Lung (tissue), 12 donors: ENCODE measurements around the gene CNTNAP1. TPM values are rescaled to one million over a fixed set of nuclear protein-coding genes. Genes with fewer than 3 reads are reported as not detected.

ENCODE experiments used
- ATAC-seq: fragments of 200-7000 bp; cut with Tn5 transposase; one replicate; pipeline ENCODE4 v1.9.1; 2020; ENCODE audit warnings: moderate number of reproducible peaks; ENCODE audit not compliant: insufficient read depth, low FRiP score
- DNase-seq, 3 donors: peaks; one replicate each; pipeline ENCODE4 v3.0.0-alpha.2; 2013 to 2017
- H3K27ac ChIP-seq, 2 donors: one replicate each; pipeline ENCODE4 v1.5.1; 2013; ENCODE audit warnings: mild to moderate bottlenecking in 2 of 2, moderate library complexity in 2 of 2, control low read depth in 1 of 2, inconsistent platforms in 1 of 2, low read depth in 1 of 2, low read length in 1 of 2
- H3K27me3 ChIP-seq, 3 donors: one replicate each; pipeline ENCODE4 v1.5.1; 2013; ENCODE audit warnings: low read length in 2 of 3; ENCODE audit not compliant: control insufficient read depth in 3 of 3, insufficient read depth in 3 of 3
- H3K36me3 ChIP-seq, 4 donors: one replicate each; pipeline ENCODE4 v1.5.1; 2013; ENCODE audit warnings: low read length in 4 of 4, mild to moderate bottlenecking in 1 of 4, moderate library complexity in 1 of 4; ENCODE audit not compliant: control insufficient read depth in 4 of 4, insufficient read depth in 4 of 4
- H3K4me1 ChIP-seq, 5 donors: one replicate each; pipeline ENCODE4 v1.5.1; 2013; ENCODE audit warnings: low read length in 5 of 5, mild to moderate bottlenecking in 2 of 5, moderate library complexity in 1 of 5; ENCODE audit not compliant: control insufficient read depth in 5 of 5, insufficient read depth in 5 of 5
- H3K4me3 ChIP-seq: one replicate; pipeline ENCODE4 v1.5.1; 2013; ENCODE audit warnings: mild to moderate bottlenecking, control low read depth, moderate library complexity
- H3K9ac ChIP-seq, 2 donors: one replicate each; pipeline ENCODE4 v1.5.1; 2013; ENCODE audit warnings: low read length in 2 of 2, control low read depth in 1 of 2; ENCODE audit not compliant: insufficient read depth in 1 of 2
- H3K9me3 ChIP-seq, 4 donors: one replicate each; pipeline ENCODE4 v1.5.1; 2013; ENCODE audit warnings: low read length in 3 of 4, mild to moderate bottlenecking in 1 of 4, moderate library complexity in 1 of 4; ENCODE audit not compliant: control insufficient read depth in 4 of 4, insufficient read depth in 3 of 4
- WGBS, 2 donors: extraction: QIAGEN DNeasy Blood & Tissue Kit; methylation state at CpG; one replicate each; pipeline ENCODE4 v1.1.7; 2013; 5-methylcytosine and 5-hydroxymethylcytosine counted together
- polyA plus RNA-seq, 2 donors: library from polyadenylated mRNA; stranded (reverse); fragments of 200-250 nt; gene quantifications; one replicate each; pipeline ENCODE4 v1.2.1, GENCODE V29; 2013
- total RNA-seq, 2 donors: library from RNA; depleted of rRNA in 1 of 2; stranded (reverse); fragments of >200 nt in 1 of 2; gene quantifications; one replicate each; pipeline ENCODE4 v1.2.1, GENCODE V29; 2014 to 2021
- TF ChIP-seq, protein P1 (sequence below): IDR thresholded peaks from 2 replicates; pipeline ENCODE4 v1.5.1; 2012; ENCODE audit warnings: mild to moderate bottlenecking; ENCODE audit errors: control extremely low read depth, extremely low read depth
- donor health status: control.
- donor health status: control.
- donor health status: Bipolar disorder and iron deficiency.
- donor health status: healthy.
- donor health status: DM: yes; HTN: yes; CAD: no.

CNTNAP1 gene
- total and polyA plus RNA-seq, 4 donors: 2.9 to 12.5 (median 7.6) TPM

DNA sequence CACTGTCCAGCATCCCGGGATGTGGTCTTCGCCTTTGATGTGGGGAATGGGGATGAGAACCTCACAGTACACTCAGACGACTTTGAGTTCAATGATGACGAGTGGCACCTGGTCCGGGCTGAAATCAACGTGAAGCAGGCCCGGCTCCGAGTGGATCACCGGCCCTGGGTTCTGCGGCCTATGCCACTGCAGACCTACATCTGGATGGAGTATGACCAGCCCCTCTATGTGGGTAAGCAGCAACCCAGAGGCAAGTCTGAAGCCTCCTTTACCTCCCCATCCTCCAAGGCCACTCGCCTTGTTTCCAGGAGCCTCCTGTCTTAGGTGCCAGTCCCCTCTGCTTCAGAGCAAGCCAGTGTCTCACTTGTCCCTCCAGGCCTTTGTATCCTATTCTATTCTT is 10.2 kb downstream of the CNTNAP1 start:
- TF ChIP-seq, protein P1, sequence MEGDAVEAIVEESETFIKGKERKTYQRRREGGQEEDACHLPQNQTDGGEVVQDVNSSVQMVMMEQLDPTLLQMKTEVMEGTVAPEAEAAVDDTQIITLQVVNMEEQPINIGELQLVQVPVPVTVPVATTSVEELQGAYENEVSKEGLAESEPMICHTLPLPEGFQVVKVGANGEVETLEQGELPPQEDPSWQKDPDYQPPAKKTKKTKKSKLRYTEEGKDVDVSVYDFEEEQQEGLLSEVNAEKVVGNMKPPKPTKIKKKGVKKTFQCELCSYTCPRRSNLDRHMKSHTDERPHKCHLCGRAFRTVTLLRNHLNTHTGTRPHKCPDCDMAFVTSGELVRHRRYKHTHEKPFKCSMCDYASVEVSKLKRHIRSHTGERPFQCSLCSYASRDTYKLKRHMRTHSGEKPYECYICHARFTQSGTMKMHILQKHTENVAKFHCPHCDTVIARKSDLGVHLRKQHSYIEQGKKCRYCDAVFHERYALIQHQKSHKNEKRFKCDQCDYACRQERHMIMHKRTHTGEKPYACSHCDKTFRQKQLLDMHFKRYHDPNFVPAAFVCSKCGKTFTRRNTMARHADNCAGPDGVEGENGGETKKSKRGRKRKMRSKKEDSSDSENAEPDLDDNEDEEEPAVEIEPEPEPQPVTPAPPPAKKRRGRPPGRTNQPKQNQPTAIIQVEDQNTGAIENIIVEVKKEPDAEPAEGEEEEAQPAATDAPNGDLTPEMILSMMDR: no peak
- Histone ChIP-seq H3K9ac (no peak overlapping the region), H3K9me3 (no peaks in the 10 kb centered on the region), H3K4me1 (no peaks in the 10 kb centered on the region), H3K36me3 (peaks cover 0 to 19% (median 6%) of the 10 kb centered on the region in 4 donors), H3K27ac (no peak overlapping the region), H3K4me3 (no peak overlapping the region), H3K27me3 (peaks cover 0 to 4% (median 2%) of the 10 kb centered on the region in 3 donors)
- no peak for DNase-seq
- WGBS, 2 donors: 91 to 94% methylated on average over 11 of the region's 11 CpGs
- no peak for ATAC-seq

DNA sequence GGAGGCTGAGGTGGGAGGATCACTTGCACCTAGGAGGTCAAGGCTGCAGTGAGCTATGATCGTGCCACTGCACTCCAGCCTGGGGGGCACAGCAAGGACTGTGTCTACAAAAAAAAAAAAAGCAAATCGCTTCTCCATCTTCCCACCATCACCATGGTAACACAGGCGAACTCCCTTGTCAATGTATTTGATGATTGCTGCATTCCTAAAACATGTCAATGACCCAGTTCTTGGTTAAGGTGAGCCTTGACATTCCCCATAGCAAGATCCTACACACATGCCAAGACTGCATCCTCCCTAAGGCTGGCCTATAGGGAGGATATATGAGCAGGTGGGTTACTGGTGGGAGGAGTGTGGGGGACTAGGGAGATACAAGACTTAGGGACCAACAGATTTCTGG is 12.2 kb downstream of the CNTNAP1 start:
- Histone ChIP-seq H3K36me3 (peaks cover 0 to 26% (median 6%) of the 10 kb centered on the region in 4 donors), H3K4me3 (no peak overlapping the region), H3K9me3 (no peaks in the 10 kb centered on the region), H3K9ac (no peak overlapping the region), H3K27me3 (no peaks in the 10 kb centered on the region), H3K27ac (no peak overlapping the region), H3K4me1 (no peaks in the 10 kb centered on the region)
- TF ChIP-seq, protein P1: no peak
- 93 to 98% methylated on average over 3 of the region's 3 CpGs for WGBS, 2 donors
- ATAC-seq (no peak), DNase-seq (no peak)

DNA sequence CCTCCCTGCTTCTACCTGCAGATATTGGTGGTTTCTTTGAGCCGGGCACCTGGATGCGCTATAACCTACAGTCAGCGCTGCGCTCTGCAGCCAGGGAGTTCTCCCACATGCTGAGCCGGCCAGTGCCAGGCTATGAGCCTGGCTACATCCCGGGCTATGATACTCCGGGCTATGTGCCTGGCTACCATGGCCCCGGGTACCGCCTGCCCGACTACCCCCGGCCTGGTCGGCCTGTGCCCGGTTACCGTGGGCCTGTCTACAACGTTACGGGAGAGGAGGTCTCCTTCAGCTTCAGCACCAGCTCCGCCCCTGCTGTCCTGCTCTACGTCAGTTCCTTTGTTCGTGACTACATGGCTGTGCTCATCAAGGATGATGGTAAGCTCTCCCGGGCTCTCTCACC is 13.2 kb downstream of the CNTNAP1 start:
- Histone ChIP-seq H3K27ac (no peak overlapping the region), H3K9ac (no peak overlapping the region), H3K36me3 (peaks cover 0 to 29% (median 6%) of the 10 kb centered on the region in 4 donors), H3K9me3 (no peaks in the 10 kb centered on the region), H3K4me1 (no peaks in the 10 kb centered on the region), H3K27me3 (no peaks in the 10 kb centered on the region), H3K4me3 (no peak overlapping the region)
- no peak for ATAC-seq
- DNase-seq: no peak
- TF ChIP-seq, protein P1: no peak
- WGBS, 2 donors: 94% methylated on average over 20 of the region's 20 CpGs

DNA sequence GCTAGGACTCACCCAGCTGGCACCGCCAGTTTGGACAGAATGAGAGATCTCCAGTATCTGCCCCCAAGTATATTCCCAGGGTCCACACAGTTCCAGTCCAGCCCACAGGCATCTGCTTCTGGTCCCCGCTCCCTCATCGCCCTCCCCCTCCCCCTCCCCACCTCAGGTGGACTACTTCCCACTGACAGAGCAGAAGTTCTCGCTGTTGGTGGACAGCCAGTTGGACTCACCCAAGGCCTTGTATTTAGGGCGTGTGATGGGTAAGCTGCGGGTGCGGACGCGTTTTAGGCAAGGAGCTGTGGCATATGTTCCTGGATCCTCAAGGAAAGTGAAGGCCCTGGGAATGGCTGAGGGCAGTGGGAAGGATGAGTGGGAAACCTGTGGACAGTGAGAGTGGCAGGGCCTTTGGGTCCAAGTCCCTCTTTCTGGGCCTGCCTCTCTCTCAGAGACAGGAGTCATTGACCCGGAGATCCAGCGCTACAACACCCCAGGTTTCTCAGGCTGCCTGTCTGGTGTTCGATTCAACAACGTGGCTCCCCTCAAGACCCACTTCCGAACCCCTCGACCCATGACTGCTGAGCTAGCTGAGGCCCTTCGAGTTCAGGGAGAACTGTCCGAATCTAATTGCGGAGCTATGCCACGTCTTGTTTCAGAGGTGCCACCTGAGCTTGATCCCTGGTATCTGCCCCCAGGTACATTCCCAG is 14.9 kb downstream of the CNTNAP1 start:
- H3K27me3 ChIP-seq: no peaks in the 10 kb centered on the region
- DNase-seq (no peak), ATAC-seq (no peak)
- no peaks in the 10 kb centered on the region for H3K4me1 ChIP-seq
- peaks cover 2 to 34% (median 9%) of the 10 kb centered on the region in 4 donors for H3K36me3 ChIP-seq
- 95 to 96% methylated on average over 19 of the region's 19 CpGs for WGBS, 2 donors
- TF ChIP-seq, protein P1: no peak
- no peak overlapping the region for H3K4me3 ChIP-seq
- H3K9me3 ChIP-seq: no peaks in the 10 kb centered on the region
- H3K27ac ChIP-seq: no peak overlapping the region
- H3K9ac ChIP-seq: no peak overlapping the region
